T-helper 22 cell (primary cell): ENCODE data around the gene TAS2R13.

ENCODE experiments used
- DNase-seq: peaks from one replicate; pipeline ENCODE4 v3.0.0-alpha.2; 2020; ENCODE audit warnings: low read depth

Gene TAS2R13

GRCh38 chr12:10909462-10909861 lies at the start of gene TAS2R13:
Gene TAS2R13, minus strand, starts transcription at chr12:10909562. Its CDS starts 264 bp downstream, at chr12:10909298.
- no peak for DNase-seq

GRCh38 chr12:10957741-10958140 lies 48.4 kb upstream of the TAS2R13 start:
- DNase-seq = no peak

GRCh38 chr12:10956085-10956484 lies 46.7 kb upstream of the TAS2R13 start:
- DNase-seq = no peak

GRCh38 chr12:10952645-10953044 lies 43.3 kb upstream of the TAS2R13 start:
- no peak for DNase-seq

GRCh38 chr12:10943167-10943566 lies 33.8 kb upstream of the TAS2R13 start:
- DNase-seq = no peak

- DNase-seq = no peak
These were observed 32.7 kb upstream of the TAS2R13 start for GRCh38 chr12:10941916-10942607.

- DNase-seq = no peak
These were observed 32.0 kb upstream of the TAS2R13 start for GRCh38 chr12:10941369-10941768.

- no peak for DNase-seq
These were observed 31.0 kb upstream of the TAS2R13 start for GRCh38 chr12:10940389-10940788.

GRCh38 chr12:10939163-10939562 lies 29.8 kb upstream of the TAS2R13 start, which contains the start of gene TAS2R14:
Gene TAS2R14, minus strand, starts transcription at chr12:10939263. Its CDS starts 56 bp downstream, at chr12:10939207.
- DNase-seq = no peak

- no peak for DNase-seq
These were observed 27.1 kb upstream of the TAS2R13 start for GRCh38 chr12:10936506-10936905.

- no peak for DNase-seq
These were observed 19.5 kb upstream of the TAS2R13 start, which contains the start of gene PRH2 for GRCh38 chr12:10928746-10929286. Gene PRH2, plus strand, starts transcription at chr12:10929236. Its CDS starts 38 bp downstream, at chr12:10929274.

- DNase-seq = no peak
These were observed 16.9 kb upstream of the TAS2R13 start for GRCh38 chr12:10926269-10926668.

GRCh38 chr12:10919809-10920208 lies 10.4 kb upstream of the TAS2R13 start:
- no peak for DNase-seq

- no peak for DNase-seq
These were observed 1.0 kb upstream of the TAS2R13 start for GRCh38 chr12:10910380-10910779.

GRCh38 chr12:10904686-10905085 lies 4.7 kb downstream of the TAS2R13 start:
- DNase-seq = no peak

- no peak for DNase-seq
These were observed 7.9 kb downstream of the TAS2R13 start for GRCh38 chr12:10901427-10901826.

- no peak for DNase-seq
These were observed 8.4 kb downstream of the TAS2R13 start for GRCh38 chr12:10900972-10901371.

- no peak for DNase-seq
These were observed 8.8 kb downstream of the TAS2R13 start for GRCh38 chr12:10900530-10900929.

- no peak for DNase-seq
These were observed 12.5 kb downstream of the TAS2R13 start for GRCh38 chr12:10896854-10897253.

GRCh38 chr12:10891937-10892336 lies 17.4 kb downstream of the TAS2R13 start:
- no peak for DNase-seq

- no peak for DNase-seq
These were observed 20.1 kb downstream of the TAS2R13 start for GRCh38 chr12:10889226-10889625.

- no peak for DNase-seq
These were observed 25.2 kb downstream of the TAS2R13 start, which contains the start of gene PRH1 for GRCh38 chr12:10884086-10884725. Gene PRH1, minus strand, starts transcription at chr12:10884255. Its CDS starts 38 bp downstream, at chr12:10884217.

GRCh38 chr12:10873378-10873777 lies 36.0 kb downstream of the TAS2R13 start:
- DNase-seq = no peak
